Panc1 (cell line): ENCODE data around the gene MAP3K21. TPM values are rescaled to one million over a fixed set of nuclear protein-coding genes. Genes with fewer than 3 reads are reported as not detected.

Experiments
- ATAC-seq: fragments of 200-7000 bp; cut with Tn5 transposase; 2 replicates; pipeline ENCODE4 v1.9.1; 2020; ENCODE audit warnings: mild to moderate bottlenecking, moderate library complexity
- BruUV-seq: library from RNA; stranded (reverse); fragments of 400-500 nt; replicated peaks from 2 replicates; lab custom pipeline; 2021; lab: Mats Ljungman, UMichigan
- CTCF ChIA-PET: fragments of 300-600 bp; sonication (Branson Sonifier 250); formaldehyde crosslinking; loops from one replicate; lab custom pipeline; 2022; ENCODE audit warnings: antibody characterized with exemption; lab: Charles Lee
- POLR2A ChIA-PET: fragments of 300-600 bp; sonication (Branson Sonifier 250); formaldehyde crosslinking; loops from one replicate; lab custom pipeline; 2022; ENCODE audit warnings: antibody characterized with exemption; lab: Charles Lee
- DNase-seq: peaks from one replicate; pipeline ENCODE4 v3.0.0-alpha.2; 2010; ENCODE audit warnings: low read depth, low spot score
- H3K27ac ChIP-seq: 2 replicates; pipeline ENCODE4 v1.5.1; 2011; ENCODE audit warnings: mild to moderate bottlenecking, low read length, inconsistent platforms
- H3K27me3 ChIP-seq: fragments of 200-500 bp; sonication (Bioruptor generic); 2 replicates; pipeline ENCODE4 v1.6.0; 2014; ENCODE audit warnings: low read length, inconsistent platforms; ENCODE audit not compliant: control insufficient read depth, insufficient read depth
- H3K36me3 ChIP-seq: fragments of 200-500 bp; sonication (Bioruptor generic); 2 replicates; pipeline ENCODE4 v1.5.1; 2014; ENCODE audit warnings: inconsistent platforms, mild to moderate bottlenecking, low read length, moderate library complexity; ENCODE audit not compliant: control insufficient read depth, insufficient read depth
- H3K4me1 ChIP-seq: 2 replicates; pipeline ENCODE4 v1.5.1; 2011; ENCODE audit warnings: inconsistent platforms, mild to moderate bottlenecking, low read length, moderate library complexity; ENCODE audit not compliant: control insufficient read depth, insufficient read depth
- H3K4me3 ChIP-seq, 2 experiments: 2 replicates each; pipeline ENCODE4 v1.5.1; 2011 to 2012; ENCODE audit warnings: low read depth in 2 of 2, low read length in 2 of 2, mild to moderate bottlenecking in 2 of 2, inconsistent platforms in 1 of 2, moderate library complexity in 1 of 2
- H3K9me3 ChIP-seq: fragments of 200-500 bp; sonication (Bioruptor generic); 2 replicates; pipeline ENCODE4 v1.5.1; 2014; ENCODE audit warnings: low read depth, mild to moderate bottlenecking, inconsistent platforms, low read length, moderate library complexity; ENCODE audit not compliant: control insufficient read depth, insufficient read depth
- POLR2AphosphoS5 ChIP-seq: IDR thresholded peaks from 2 replicates; pipeline ENCODE4 v1.6.1; 2012; ENCODE audit warnings: mild to moderate bottlenecking, low read depth, low read length, moderate library complexity
- SIN3A ChIP-seq: IDR thresholded peaks from 2 replicates; pipeline ENCODE4 v1.6.1; 2012; ENCODE audit warnings: low read depth, mild to moderate bottlenecking, low read length, moderate library complexity, borderline replicate concordance; ENCODE audit not compliant: insufficient read depth
- TCF7L2 ChIP-seq: IDR thresholded peaks from 2 replicates; pipeline ENCODE4 v1.6.1; 2011; ENCODE audit warnings: mild to moderate bottlenecking, low read depth, low read length, inconsistent platforms
- in situ Hi-C: cut with HindIII; loops from 2 replicates; pipeline ENCODE4 v1.10.0; 2016; ENCODE audit warnings: low sequenced_read_pairs, low pct_unique_long_range_greater_than_20kb
- intact Hi-C: fragments of 100-400 bp; cut with micrococcal nuclease; formaldehyde crosslinking; loops from one replicate; pipeline ENCODE4 v1.10.0; 2022; ENCODE audit not compliant: unreplicated experiment
- total RNA-seq: library from RNA; stranded (reverse); gene quantifications from one replicate; pipeline ENCODE4 v1.2.1, GENCODE V29; 2021; ENCODE audit not compliant: unreplicated experiment
- TF ChIP-seq, protein P1 (sequence below): fragments of 450-650 bp; IDR thresholded peaks from 2 replicates; pipeline ENCODE4 v1.5.1; 2017; ENCODE audit warnings: mild to moderate bottlenecking
- TF ChIP-seq, protein P2 (sequence below), 2 experiments: IDR thresholded peaks; 2 replicates each; pipeline ENCODE4 v1.6.1; 2011 to 2012; ENCODE audit warnings: low read depth in 2 of 2, control low read depth in 1 of 2, low read length in 1 of 2, mild to moderate bottlenecking in 1 of 2, moderate library complexity in 1 of 2; ENCODE audit not compliant: insufficient read depth in 1 of 2

The MAP3K21 gene
- total RNA-seq, 1 experiment from 2014 or later, result 3.1 TPM

DNA sequence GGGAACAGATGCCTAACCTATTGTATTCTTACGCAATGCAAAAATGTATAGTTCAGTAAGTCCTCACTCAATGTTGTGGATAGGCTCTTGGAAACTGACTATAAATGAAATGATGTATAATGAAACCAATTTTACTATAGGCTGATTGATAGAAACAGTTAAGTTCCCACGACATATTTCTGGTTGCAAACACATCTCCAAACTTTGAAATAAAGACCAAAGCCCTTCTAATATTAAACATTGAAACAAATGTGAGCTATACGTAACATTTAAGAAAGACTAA lies 29.1 kb downstream of the MAP3K21 start:
- Histone ChIP-seq H3K36me3 (no peaks in the 10 kb centered on the region), H3K27me3 (no peaks in the 10 kb centered on the region), H3K4me1 (no peaks in the 10 kb centered on the region), H3K27ac (no peak overlapping the region), H3K9me3 (no peaks in the 10 kb centered on the region), H3K4me3 (no peak overlapping the region)
- CTCF ChIA-PET, result no interaction called here
- ATAC-seq (no peak), DNase-seq (no peak)
- intact Hi-C loops, result no loop called here
- no TSS peak for BruUV-seq
- in situ Hi-C loops, result no loop called here
- POLR2A ChIA-PET, result no interaction called here
- no peak for TF ChIP-seq TCF7L2
- TF ChIP-seq SIN3A, result no peak
- TF ChIP-seq, protein P1, sequence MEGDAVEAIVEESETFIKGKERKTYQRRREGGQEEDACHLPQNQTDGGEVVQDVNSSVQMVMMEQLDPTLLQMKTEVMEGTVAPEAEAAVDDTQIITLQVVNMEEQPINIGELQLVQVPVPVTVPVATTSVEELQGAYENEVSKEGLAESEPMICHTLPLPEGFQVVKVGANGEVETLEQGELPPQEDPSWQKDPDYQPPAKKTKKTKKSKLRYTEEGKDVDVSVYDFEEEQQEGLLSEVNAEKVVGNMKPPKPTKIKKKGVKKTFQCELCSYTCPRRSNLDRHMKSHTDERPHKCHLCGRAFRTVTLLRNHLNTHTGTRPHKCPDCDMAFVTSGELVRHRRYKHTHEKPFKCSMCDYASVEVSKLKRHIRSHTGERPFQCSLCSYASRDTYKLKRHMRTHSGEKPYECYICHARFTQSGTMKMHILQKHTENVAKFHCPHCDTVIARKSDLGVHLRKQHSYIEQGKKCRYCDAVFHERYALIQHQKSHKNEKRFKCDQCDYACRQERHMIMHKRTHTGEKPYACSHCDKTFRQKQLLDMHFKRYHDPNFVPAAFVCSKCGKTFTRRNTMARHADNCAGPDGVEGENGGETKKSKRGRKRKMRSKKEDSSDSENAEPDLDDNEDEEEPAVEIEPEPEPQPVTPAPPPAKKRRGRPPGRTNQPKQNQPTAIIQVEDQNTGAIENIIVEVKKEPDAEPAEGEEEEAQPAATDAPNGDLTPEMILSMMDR, result no peak
- TF ChIP-seq, protein P2, sequence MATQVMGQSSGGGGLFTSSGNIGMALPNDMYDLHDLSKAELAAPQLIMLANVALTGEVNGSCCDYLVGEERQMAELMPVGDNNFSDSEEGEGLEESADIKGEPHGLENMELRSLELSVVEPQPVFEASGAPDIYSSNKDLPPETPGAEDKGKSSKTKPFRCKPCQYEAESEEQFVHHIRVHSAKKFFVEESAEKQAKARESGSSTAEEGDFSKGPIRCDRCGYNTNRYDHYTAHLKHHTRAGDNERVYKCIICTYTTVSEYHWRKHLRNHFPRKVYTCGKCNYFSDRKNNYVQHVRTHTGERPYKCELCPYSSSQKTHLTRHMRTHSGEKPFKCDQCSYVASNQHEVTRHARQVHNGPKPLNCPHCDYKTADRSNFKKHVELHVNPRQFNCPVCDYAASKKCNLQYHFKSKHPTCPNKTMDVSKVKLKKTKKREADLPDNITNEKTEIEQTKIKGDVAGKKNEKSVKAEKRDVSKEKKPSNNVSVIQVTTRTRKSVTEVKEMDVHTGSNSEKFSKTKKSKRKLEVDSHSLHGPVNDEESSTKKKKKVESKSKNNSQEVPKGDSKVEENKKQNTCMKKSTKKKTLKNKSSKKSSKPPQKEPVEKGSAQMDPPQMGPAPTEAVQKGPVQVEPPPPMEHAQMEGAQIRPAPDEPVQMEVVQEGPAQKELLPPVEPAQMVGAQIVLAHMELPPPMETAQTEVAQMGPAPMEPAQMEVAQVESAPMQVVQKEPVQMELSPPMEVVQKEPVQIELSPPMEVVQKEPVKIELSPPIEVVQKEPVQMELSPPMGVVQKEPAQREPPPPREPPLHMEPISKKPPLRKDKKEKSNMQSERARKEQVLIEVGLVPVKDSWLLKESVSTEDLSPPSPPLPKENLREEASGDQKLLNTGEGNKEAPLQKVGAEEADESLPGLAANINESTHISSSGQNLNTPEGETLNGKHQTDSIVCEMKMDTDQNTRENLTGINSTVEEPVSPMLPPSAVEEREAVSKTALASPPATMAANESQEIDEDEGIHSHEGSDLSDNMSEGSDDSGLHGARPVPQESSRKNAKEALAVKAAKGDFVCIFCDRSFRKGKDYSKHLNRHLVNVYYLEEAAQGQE (IDR thresholded peaks at IDR 0.05; ENCODE audit: insufficient read depth in 1 of 2, low read depth in 2 of 2, low read length in 1 of 2), result no peak
- TF ChIP-seq POLR2AphosphoS5, result no peak

DNA sequence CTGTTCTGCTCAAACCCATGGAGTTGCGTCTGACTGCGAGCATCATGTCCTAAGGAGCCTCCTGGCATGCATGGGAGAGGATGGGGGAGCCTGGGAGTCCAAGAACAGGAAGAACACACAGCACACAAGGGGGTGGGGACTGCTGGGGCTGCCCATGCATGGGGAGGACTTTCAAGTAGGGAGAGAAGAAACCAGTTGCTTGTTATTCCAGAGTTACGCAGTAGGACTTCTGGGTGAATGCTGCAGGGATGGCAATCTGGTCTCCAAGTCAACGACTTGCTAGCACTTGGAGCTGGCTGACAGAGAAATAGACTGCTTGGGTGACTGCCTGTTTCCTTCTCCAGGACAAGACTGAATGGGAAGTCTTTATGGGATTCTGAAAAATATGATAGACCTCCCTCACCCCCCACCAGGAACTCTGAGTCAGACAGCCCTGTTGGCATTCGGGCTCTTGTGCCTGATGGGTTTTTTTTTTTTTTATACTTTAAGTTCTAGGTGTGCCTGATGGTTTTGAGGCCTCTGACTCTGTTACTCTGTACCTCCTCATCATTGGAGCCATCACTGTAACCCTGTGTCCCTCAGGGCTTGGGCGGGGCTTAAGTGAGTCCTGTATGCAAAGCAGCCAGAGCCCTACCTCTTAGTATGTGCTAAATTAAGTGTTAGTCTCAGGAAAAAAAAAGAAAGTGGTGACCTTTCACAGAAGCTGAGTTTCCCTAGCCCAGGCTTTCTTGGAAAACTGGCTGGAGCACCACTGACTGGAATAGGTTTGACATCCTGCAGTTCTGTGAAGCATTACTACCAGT lies 30.3 kb downstream of the MAP3K21 start:
- ChIA-PET POLR2A (no interaction called here), CTCF (no interaction called here)
- DNase-seq, result no peak
- no TSS peak for BruUV-seq
- no peak for TF ChIP-seq SIN3A
- no peak for TF ChIP-seq POLR2AphosphoS5
- Histone ChIP-seq H3K27ac (no peak overlapping the region), H3K4me3 (no peak overlapping the region), H3K4me1 (no peaks in the 10 kb centered on the region), H3K9me3 (no peaks in the 10 kb centered on the region), H3K36me3 (no peaks in the 10 kb centered on the region), H3K27me3 (no peaks in the 10 kb centered on the region)
- no peak for ATAC-seq
- in situ Hi-C loops (no loop called here), intact Hi-C loops (no loop called here)

DNA sequence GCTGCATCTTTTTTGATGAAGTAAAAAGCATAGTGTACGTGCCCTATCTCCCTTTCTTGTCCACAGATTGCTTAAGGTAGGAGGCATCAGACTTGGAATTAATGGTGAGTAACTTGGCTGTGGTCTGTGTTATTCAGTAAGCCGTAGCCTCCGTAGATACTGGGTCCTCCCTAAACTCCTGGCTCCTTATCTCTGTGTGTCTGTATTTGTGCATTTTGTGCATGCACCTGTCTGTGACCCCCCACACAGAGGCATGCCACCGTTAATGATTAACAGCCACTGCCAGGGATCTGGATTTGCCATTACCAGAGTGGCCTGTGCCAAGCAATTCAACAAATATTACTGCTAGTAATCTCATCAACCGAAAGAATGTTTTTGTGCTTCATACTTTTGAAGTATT lies 31.9 kb downstream of the MAP3K21 start:
- Histone ChIP-seq H3K9me3 (no peaks in the 10 kb centered on the region), H3K4me3 (no peak overlapping the region), H3K27me3 (no peaks in the 10 kb centered on the region), H3K36me3 (no peaks in the 10 kb centered on the region), H3K27ac (no peak overlapping the region), H3K4me1 (no peaks in the 10 kb centered on the region)
- POLR2A ChIA-PET, result no interaction called here
- intact Hi-C loops (no loop called here), in situ Hi-C loops (no loop called here)
- CTCF ChIA-PET, result no interaction called here
- DNase-seq (no peak), ATAC-seq (no peak)
- BruUV-seq, result no TSS peak
- no peak for TF ChIP-seq TCF7L2
- TF ChIP-seq SIN3A, result no peak
- TF ChIP-seq, protein P2 (IDR thresholded peaks at IDR 0.05; ENCODE audit: insufficient read depth in 1 of 2, low read depth in 2 of 2, low read length in 1 of 2), result no peak
- no peak for TF ChIP-seq POLR2AphosphoS5
- TF ChIP-seq, protein P1, result no peak
